ENCODE results near the gene NEUROD4.

Gene NEUROD4

GRCh38 chr12:55034218-55034617, 14.4 kb downstream of the NEUROD4 start:
- TF ChIP-seq GATA2 (IDR thresholded peaks at IDR 0.05; ENCODE audit: low read depth, low read length) (no peak), GATA3 (IDR thresholded peaks at IDR 0.05; ENCODE audit: low read depth, low read length) (no peak)

GRCh38 chr12:55036326-55037115, 16.7 kb downstream of the NEUROD4 start:
- TF ChIP-seq GATA3 (IDR thresholded peaks at IDR 0.05; ENCODE audit: low read depth, low read length): no peak
- TF ChIP-seq GATA2 (IDR thresholded peaks at IDR 0.05; ENCODE audit: low read depth, low read length): no peak

- TF ChIP-seq GATA3 (IDR thresholded peaks at IDR 0.05; ENCODE audit: low read depth, low read length) (no peak), GATA2 (IDR thresholded peaks at IDR 0.05; ENCODE audit: low read depth, low read length) (no peak)
Observed at GRCh38 chr12:55037351-55037987, 17.7 kb downstream of the NEUROD4 start.

GRCh38 chr12:55039395-55040354, 19.9 kb downstream of the NEUROD4 start:
- no peak for TF ChIP-seq GATA3 (IDR thresholded peaks at IDR 0.05; ENCODE audit: low read depth, low read length)
- no peak for TF ChIP-seq GATA2 (IDR thresholded peaks at IDR 0.05; ENCODE audit: low read depth, low read length)

- no peak for TF ChIP-seq GATA2 (IDR thresholded peaks at IDR 0.05; ENCODE audit: low read depth, low read length)
- no peak for TF ChIP-seq GATA3 (IDR thresholded peaks at IDR 0.05; ENCODE audit: low read depth, low read length)
Observed at GRCh38 chr12:55041345-55042055, 21.7 kb downstream of the NEUROD4 start.

GRCh38 chr12:55043542-55043941, 23.8 kb downstream of the NEUROD4 start:
- no peak for TF ChIP-seq GATA3 (IDR thresholded peaks at IDR 0.05; ENCODE audit: low read depth, low read length)
- no peak for TF ChIP-seq GATA2 (IDR thresholded peaks at IDR 0.05; ENCODE audit: low read depth, low read length)

GRCh38 chr12:55044135-55044534, 24.4 kb downstream of the NEUROD4 start:
- TF ChIP-seq GATA3 (IDR thresholded peaks at IDR 0.05; ENCODE audit: low read depth, low read length) (no peak), GATA2 (IDR thresholded peaks at IDR 0.05; ENCODE audit: low read depth, low read length) (no peak)

- TF ChIP-seq GATA2 (IDR thresholded peaks at IDR 0.05; ENCODE audit: low read depth, low read length): no peak
- no peak for TF ChIP-seq GATA3 (IDR thresholded peaks at IDR 0.05; ENCODE audit: low read depth, low read length)
Observed at GRCh38 chr12:55049676-55050075, 29.9 kb downstream of the NEUROD4 start.

GRCh38 chr12:55051197-55051947, 31.6 kb downstream of the NEUROD4 start:
- no peak for TF ChIP-seq GATA3 (IDR thresholded peaks at IDR 0.05; ENCODE audit: low read depth, low read length)
- no peak for TF ChIP-seq GATA2 (IDR thresholded peaks at IDR 0.05; ENCODE audit: low read depth, low read length)

GRCh38 chr12:55057481-55057880, 37.7 kb downstream of the NEUROD4 start:
- TF ChIP-seq GATA3 (IDR thresholded peaks at IDR 0.05; ENCODE audit: low read depth, low read length) (no peak), GATA2 (IDR thresholded peaks at IDR 0.05; ENCODE audit: low read depth, low read length) (no peak)

- TF ChIP-seq GATA3 (IDR thresholded peaks at IDR 0.05; ENCODE audit: low read depth, low read length) (no peak), GATA2 (IDR thresholded peaks at IDR 0.05; ENCODE audit: low read depth, low read length) (no peak)
Observed at GRCh38 chr12:55058082-55058481, 38.3 kb downstream of the NEUROD4 start.

GRCh38 chr12:55058776-55059175, 39.0 kb downstream of the NEUROD4 start:
- TF ChIP-seq GATA3 (IDR thresholded peaks at IDR 0.05; ENCODE audit: low read depth, low read length) (no peak), GATA2 (IDR thresholded peaks at IDR 0.05; ENCODE audit: low read depth, low read length) (no peak)

- TF ChIP-seq GATA2 (IDR thresholded peaks at IDR 0.05; ENCODE audit: low read depth, low read length) (no peak), GATA3 (IDR thresholded peaks at IDR 0.05; ENCODE audit: low read depth, low read length) (no peak)
Observed at GRCh38 chr12:55060470-55060869, 40.7 kb downstream of the NEUROD4 start.
